NCI-H1436 (cell line): ENCODE results near the gene CAND2.
"Not testable (repeated sequence)": the region's sequence is repeated elsewhere in the genome, so short reads cannot be mapped to it uniquely, and the experiment has no call there.

Experiments
- DNase-seq: peaks from one replicate; lab custom pipeline; 2025; lab: John Stamatoyannopoulos, UW

The CAND2 gene

DNA sequence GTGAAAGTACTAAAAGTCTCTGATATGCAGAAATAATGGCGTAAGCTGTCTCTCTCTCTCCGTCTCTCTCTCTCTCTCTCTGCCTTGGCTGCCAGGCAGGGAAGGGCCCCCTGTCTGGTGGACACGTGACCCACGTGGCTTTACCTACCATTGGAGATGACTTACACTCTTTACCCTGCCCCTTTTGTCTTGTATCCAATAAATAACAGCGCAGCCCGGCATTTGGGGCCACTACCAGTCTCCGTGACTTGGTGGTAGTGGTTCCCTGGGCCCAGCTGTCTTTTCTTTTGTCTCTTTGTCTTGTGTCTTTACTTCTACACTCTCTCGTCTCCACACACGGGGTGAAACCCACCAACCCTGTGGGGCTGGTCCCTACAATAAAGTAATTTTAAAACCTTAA is 25.2 kb upstream of the CAND2 start:
- DNase-seq = no peak

DNA sequence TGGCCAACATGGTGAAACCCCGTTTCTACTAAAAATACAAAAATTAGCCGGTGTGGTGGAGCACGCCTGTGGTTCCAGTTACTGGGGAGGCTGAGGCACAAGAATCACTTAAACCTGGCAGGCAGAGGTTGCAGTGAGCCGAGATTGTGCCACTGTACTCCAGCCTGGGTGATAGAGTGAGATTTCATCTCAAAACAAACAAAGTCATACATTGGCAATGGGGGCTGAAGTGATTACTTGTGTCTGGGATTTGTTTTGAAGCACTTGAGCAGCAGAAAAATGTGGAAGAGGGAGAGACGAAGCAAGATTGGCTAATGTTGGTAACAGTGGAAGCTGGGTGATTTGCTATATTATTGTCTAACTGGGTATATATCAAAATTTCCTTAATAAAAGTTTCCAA is 24.0 kb upstream of the CAND2 start:
- DNase-seq = no peak

DNA sequence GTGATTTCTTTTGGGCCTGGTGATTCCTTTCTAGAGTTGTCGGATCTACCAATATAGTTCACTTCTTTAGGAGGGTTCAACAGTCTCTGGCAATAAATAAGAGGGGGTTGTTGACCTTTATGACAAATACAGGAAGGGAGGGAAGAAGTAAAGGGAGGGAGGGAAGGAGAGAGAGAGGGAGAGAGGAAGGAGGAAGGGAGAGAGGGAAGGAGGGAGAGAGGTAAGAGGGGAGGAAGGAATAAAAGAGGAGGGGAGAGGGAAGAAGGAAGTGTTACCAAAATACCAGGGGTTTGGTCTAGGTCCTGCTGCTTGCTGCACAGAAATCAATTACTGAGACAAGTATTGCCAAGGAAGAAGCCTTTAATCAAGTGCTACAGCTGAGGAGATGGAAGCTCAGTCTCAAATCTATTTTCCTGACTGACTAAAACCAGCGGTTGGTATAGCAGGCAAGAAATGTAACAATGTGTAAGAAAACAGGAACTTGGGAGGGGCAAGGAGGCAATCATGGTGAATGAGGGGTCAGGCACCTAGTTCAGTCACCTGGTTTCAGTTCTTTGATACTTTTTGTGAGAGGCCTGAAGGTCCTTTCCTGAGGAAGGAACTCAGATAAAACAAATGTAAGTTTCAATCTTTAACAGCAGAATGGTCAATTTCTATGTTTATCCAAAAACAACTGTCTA is 23.3 kb upstream of the CAND2 start:
- DNase-seq = no peak

DNA sequence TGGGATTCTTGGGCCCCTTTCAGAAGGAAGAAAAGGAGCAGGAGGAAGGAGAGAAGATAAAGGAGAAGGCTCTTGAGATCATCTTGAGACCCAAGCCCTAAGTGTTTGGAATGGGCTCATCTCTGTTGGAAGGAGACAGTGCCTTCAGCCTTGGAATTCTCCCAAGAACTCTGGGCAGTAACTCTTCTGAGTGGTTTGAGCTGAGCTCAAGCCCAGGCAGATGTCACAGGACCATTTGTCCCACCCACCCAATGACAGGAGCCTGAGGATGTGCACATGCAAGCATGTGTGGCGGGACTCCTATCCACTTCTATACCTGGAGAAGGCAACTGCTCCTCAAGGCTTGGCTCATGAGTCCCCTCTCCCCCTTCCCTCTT is 22.8 kb upstream of the CAND2 start:
- no peak for DNase-seq

DNA sequence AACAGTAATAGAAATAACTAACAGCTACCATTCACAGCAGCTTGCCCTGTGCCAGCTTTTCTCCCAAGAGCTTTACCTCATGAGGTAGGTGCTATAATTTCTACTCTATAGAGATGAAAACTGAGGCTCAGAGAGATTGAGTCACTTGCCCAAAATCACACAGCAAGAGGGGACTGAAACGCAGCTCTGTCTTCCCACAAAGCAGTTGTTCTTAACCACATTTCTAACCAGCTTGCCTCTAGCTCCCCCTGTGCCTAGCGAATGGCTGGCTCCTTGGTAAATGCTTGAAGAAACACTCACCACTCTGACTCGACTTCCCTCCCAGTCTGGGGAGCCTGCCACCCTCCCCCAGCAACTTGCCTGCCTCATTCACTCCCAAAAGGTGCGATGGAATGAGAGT is 21.9 kb upstream of the CAND2 start:
- DNase-seq = no peak

DNA sequence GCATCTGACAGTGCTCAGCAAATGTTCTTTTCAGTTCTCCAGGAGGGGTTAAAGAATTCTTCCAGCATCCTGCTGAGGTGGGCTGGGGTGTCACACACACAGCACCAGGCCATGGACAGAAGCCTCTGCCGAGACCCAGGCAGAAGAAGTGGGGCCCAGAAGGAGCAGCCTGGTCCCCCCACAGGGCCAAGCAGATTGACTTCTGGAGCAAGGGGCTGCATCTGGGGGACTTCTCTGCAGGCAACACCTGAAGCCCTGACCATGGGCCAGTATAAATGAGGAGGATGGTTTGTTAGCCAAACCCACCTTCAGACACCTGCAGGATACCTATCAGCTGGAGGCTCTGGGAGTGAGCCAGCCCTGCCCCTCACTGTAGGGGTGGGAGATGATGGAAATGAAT is 21.3 kb upstream of the CAND2 start:
- no peak for DNase-seq

DNA sequence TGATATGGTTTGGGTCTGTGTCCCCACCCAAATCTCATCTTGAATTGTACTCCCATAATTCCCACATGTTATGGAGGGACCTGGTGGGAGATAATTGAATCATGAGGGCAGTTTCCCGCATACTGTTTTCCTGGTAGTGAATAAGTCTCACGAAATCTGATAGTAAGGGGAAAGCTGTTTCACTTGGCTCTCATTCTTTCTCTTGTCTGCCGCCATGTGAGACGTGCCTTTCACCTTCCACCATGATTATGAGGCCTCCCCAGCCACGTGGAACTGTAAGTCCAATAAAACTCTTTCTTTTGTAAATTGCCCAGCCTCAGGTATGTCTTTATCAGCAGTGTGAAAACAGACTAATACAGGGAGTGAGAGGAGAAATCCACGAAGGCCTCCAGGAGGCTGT is 20.5 kb upstream of the CAND2 start:
- not testable (repeated sequence) for DNase-seq

DNA sequence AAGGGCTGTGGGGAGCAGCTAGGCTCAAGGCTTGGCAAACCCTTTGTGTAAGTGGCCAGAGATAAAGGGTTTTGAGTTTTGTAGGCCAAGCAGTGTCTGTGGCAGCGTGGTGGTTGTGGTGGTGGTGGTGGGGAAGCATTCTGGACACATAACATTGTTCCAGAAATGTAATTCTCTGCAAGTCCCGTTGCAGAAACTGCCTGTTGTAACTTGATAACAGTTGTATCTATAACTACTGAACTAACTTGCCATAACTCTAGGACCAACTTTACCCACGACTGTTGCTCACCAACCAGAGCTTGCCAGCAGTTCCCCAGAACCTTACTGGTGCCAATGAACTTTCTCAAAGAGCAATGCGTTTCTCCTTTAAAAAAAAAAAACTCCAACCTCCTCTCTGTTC is 19.3 kb upstream of the CAND2 start:
- DNase-seq = no peak

DNA sequence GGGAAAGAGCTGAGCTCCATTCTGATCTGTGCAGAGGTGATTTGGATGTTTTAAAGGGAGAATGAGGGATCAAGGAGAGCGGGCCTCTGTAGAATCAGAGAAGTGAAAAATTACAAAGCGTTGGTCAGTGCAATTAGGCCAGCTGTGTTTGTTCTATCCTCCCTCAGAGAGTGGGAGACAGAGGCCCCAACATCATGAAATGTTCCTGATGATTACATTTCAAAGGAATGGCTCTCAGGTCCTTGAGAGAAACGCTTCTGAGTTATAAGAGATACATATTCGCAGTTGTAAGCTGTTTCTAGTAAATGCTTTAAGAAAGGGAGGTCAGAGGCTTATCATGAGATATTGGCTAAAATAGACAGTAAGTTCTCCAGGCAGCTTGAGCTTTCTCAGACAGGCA is 15.7 kb upstream of the CAND2 start:
- DNase-seq = no peak

DNA sequence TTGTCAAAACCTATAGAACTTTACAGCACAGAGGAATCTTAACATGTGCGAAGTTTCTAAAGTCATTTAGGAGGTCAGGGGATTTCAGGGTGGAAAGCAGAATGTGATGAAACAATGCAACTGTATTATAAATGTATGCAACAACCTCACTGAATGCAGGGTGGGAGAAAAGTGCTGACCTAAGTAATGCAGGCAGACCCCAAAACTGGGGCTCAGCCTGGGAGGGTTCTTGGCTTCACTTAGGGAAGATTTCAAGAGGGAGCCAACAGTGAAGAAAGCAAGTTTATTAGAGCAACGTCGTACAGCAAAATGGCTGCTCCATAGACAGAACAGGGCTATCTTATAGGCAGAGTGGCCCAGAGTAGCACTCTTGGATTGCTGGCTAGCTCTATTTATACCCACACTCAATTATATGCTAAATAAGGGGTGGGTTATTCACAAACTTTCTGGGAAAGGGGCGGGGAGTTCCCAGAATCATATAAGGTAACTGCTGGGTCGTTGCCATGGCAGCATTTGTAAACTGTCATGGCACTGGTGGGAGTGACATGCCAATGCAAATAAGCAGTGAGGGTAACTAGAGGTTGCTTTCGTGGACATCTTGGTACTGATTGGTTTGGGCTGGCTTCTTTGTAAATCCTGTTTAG is 14.2 kb upstream of the CAND2 start:
- no peak for DNase-seq

DNA sequence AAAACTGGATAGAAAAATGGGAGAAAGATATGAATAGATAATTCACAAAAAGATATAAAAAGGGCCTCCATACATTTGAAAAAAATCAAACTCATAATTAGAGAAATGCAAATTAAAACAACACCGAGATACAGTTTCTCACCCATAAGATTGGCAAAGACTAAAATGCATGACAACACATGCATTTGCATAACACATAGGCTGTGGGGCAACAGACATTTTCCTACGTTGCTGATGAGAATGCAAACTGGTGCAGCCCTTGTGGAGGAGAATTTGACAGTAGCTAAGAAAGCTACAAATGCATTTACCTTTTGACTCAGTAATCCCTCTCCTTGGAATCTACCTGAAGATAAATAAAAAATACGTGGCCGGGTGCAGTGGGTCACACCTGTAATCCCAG is 11.4 kb upstream of the CAND2 start:
- no peak for DNase-seq

DNA sequence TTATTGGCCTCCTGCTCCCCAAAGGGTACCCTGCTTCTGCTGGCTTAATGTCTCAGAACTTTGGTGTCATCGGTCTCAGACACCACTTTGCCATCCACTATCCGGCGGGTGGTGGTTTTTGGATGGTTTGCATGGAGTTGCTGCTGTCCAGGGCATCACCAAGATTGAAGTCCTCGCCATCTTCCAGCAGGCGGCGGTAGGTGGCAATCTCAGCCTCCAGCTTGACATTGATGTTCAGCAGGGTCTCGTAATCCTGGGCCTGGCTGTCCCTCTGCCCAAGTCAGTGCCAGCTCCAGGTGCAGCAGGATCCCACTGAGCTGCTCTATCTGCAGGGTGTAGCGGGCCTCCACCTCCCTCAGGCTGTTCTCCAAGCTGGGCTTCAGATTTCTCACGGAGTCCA is 9.1 kb upstream of the CAND2 start:
- peak; percentile 6 for DNase-seq

DNA sequence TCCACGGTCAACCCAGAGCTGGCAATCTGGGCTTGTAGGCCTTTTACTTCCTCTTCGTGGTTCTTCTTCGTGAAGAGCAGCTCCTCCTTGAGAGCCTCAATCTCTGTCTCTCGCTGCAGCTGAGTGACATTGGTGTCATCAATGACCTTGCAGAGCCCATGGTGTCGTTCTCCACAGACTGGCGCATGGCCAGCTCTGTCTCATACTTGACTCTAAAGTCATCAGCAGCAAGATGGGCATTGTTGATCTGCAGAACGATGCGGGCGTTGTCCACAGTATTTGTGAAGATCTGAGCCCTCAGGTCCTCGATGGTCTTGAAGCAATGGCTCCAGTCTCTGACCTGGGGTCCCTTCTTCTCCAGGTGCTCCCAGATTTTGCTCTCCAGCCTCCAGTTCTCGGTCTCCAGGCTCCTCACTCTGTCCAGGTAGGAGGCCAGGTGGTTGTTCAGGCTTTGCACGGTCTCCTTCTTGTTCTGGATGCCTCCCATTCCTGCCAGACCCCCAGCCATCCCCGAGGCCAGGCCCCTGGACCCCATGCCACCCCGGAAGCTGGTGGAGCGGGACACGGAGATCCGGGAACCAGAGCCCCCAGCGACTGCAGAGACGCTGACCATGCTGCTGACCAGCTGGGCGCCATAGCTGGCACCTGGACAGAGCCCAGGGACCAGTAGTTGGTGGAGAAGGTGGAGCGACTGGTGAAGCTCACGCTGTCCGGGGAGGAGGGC is 8.4 kb upstream of the CAND2 start:
- DNase-seq = not testable (repeated sequence)

DNA sequence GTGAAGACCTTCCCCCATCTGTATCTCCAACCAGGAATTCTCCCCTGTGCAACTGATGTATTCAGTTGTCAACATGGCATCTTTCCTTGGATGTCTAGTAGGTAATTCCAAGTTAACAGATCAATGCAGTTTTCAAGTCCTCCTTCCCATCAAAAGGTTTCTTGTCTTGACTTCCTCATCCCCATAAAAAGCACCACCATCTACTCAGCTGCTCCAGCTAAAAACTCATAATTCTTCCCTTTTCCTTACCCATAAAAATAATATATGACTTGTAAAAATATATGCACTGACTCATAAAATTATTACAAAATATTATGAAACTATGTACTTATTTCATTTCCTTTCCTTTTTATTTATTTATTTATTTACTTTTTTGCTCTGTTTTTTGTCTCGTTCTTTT is 5.0 kb upstream of the CAND2 start:
- no peak for DNase-seq

DNA sequence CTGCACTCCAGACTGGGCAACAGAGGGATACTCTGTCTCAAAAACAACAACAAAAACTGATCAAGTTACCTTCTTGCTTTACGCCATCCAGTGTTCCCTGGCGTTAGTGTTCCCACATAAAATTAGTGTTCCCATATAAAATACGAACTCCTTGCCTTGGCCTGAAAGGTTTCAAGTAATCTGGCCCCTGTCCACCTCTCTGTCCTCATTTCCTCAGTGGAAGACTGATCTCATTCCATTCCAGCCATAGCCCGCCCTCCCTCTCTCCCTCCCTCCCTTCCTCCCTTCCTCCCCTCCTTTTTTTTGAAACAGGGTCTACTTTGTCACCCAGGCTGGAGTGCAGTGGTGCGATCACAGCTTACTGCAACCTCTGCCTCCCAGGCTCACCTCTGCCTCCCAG is 2.8 kb upstream of the CAND2 start:
- no peak for DNase-seq

DNA sequence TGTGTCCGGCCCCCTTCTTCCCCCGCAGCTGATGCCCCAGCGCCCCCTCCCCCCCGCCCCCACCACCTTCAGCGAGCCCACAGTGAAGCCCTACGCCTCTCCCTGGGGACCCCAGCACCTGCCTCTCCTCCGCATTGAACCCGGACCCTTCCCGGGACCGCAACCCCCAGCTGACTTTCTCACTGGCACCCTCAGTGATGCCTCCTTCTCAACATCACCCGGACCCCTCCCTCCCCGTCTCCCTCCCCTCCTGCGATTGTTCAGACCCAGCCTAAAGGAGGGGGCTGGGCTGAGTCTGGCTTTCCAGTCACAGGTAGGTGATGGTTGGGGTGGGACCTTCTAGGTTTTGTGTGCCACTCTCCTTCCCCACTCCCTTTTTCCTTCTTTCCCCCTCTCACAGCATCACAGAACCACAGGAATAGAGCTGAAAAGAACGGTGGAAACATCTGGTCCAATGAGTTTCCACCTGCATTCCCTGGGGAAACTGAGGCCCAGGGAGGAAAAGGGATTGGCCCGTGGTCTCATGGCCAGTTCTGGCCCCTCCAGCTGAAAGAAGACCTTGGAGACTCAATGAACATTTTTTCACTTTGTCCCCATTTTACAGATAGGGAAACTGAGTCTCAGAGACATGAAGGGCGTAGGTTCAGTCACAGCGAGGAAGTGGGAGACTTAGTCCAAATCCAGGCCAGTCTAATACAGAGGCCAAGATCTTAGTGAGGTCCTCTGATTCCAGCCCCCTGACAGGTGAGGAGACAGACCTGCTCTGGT is 828 bp downstream of the CAND2 start:
- no peak for DNase-seq

DNA sequence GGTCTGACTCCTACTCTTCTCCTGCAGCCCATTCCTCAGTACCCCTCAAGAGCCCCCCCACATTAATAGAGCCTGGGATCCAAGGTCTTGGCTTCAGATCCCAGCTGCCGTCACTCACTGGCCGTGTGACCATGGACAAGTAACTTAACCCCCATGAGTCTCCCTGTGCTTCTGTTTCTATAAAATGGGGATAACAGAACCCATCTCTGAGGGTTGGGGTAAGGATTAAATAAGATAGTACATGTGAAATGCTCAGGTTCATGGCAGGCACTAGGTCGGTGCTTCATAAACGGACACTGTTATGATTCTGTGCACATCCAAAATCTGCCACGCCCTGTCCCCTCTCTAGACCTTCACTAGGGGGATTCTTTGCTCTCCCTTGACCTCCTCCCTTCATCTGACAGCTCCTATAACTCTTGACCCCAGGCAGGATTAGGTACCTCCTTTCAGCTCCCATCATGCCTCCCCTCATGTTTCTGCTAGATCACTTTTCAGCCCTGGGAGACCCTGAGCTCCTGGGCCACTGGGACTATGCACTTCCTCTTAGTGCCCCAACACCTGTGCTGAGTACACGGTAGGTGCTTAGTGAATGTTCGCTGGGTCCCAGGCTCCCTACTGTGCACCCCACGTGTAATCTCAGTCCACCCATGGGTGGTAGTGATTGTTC is 1.5 kb downstream of the CAND2 start:
- no peak for DNase-seq

DNA sequence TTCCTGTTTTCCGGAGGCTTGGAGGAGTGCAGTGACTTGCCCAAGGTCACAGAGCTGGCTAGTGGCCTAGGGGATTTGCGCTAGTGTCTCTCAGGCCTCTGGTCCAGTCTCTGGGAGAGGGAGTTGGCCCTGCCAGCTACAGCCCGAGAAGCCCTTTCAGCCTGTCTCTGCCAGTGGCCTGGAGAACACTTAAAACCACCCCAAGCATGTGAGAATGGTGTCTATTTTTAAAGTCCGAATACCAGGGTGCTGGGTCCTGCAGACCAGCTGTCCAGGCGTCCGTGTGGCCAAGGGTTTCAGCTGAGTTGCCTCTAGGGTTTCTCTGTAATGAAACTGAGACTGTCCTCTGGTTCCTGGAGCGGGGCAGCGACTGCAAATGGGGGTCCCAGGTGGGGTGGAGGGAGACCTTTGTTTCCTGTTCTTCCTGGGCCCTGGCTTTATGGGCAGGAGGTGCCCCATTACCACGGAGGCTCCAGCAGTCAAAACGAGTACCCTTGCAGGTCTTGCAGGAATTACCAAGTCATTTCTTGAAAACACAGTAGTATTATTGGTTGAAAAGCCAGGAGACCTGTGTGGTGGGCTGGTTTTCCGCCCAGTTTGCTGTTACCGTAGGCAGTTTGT is 2.2 kb downstream of the CAND2 start:
- no peak for DNase-seq

DNA sequence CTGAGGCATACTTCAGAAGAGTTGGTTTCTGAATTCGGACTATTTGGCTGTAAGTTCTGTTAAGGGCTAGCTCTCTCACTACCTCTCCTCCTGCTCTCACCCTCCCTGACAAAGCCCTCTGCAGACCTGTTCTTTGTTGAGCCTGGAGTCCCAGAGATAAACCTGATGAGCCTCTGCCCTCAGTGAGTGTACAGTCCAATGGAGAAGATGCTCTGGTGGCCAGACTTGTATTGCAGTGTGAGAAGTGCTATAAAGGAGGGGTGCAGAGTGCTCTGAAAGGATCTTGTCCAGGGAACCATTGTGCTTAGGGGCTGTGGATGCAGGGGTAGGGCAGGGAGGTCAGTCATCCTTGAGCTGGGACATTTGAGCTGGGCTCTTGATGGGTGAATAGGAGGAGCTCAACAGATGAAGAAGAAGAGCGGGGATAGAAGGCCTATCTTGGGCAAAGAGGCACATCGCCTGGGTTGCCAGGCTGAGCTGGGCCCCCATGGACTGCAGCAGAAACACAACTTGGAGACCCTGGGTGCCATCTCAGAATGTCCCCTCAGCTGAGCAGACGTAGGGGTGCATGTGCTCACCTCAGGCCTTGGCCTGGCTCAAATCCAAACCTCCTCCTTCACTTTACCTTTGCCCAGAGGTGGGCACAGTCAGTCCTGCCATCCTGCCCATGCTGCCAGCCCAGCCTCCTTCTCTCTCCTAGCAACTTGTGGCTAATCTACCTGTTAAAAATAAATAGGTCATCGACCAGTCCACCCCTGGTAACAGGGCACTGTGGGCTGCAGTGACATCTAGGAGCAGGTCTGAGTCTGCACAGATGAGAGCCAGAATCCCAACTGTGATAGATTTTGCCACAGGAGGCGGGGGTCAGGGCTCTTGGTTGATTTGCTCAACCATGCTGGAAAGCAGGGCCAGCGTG is 3.3 kb downstream of the CAND2 start:
- DNase-seq = no peak

DNA sequence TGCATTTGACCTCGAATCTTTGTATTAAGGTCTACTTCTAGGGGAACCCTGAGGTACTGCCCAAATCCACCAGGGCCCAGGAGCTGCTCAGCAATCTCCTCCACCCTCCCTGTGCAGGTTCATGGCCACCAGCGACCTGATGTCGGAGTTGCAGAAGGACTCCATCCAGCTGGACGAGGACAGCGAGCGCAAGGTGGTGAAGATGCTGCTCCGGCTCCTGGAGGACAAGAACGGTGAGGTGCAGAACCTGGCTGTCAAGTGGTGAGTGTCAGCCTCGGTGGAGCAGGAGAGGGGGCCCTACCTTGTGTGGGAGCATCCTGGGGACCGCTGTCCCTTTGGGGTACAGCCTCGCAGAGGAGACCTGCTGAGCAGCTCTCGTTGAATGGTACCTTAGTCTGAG is 6.9 kb downstream of the CAND2 start:
- no peak for DNase-seq

DNA sequence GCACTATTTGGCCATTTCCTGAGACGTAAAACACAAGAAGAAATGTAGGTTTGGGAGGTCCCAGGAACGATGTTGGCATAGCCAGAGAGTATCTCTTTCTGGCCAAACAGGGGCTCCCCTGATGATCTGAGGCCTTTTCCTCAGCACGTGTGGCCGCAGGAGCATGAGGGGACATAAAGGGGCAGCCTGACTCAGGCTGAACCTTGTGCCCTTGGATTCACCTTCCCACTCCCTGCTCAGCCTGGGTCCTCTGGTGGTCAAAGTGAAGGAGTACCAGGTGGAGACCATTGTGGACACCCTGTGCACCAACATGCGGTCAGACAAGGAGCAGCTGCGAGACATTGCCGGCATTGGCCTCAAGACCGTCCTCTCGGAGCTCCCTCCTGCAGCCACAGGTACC is 10.6 kb downstream of the CAND2 start:
- no peak for DNase-seq
